C1 segment of cervical spinal cord (tissue), 14 donors: ENCODE data around the gene LRFN2.

ENCODE experiments used
- DNase-seq, 14 donors: peaks; one replicate each; lab custom pipeline; 2025; lab: John Stamatoyannopoulos, UW

LRFN2 gene

GRCh38 chr6:40543776-40544175 lies 43.4 kb downstream of the LRFN2 start:
- no peak for DNase-seq

GRCh38 chr6:40543146-40543545 lies 44.0 kb downstream of the LRFN2 start:
- DNase-seq: no peak

GRCh38 chr6:40542175-40542764 lies 44.9 kb downstream of the LRFN2 start:
- DNase-seq: no peak

- no peak for DNase-seq
Observed at GRCh38 chr6:40541556-40542174, 45.5 kb downstream of the LRFN2 start.

- no peak for DNase-seq
Observed at GRCh38 chr6:40540790-40541189, 46.4 kb downstream of the LRFN2 start.

GRCh38 chr6:40539853-40540252 lies 47.3 kb downstream of the LRFN2 start:
- DNase-seq: no peak

GRCh38 chr6:40538556-40538955 lies 48.6 kb downstream of the LRFN2 start:
- DNase-seq: no peak

- DNase-seq: no peak
Observed at GRCh38 chr6:40537446-40537845, 49.7 kb downstream of the LRFN2 start.

- DNase-seq: no peak
Observed at GRCh38 chr6:40536442-40536841, 50.7 kb downstream of the LRFN2 start.

- DNase-seq: no peak
Observed at GRCh38 chr6:40535819-40536380, 51.3 kb downstream of the LRFN2 start.

- no peak for DNase-seq
Observed at GRCh38 chr6:40535110-40535818, 51.9 kb downstream of the LRFN2 start.

- DNase-seq: no peak
Observed at GRCh38 chr6:40532349-40533000, 54.7 kb downstream of the LRFN2 start.

GRCh38 chr6:40529919-40530318 lies 57.2 kb downstream of the LRFN2 start:
- DNase-seq: no peak

- no peak for DNase-seq
Observed at GRCh38 chr6:40529040-40529439, 58.1 kb downstream of the LRFN2 start.

- DNase-seq: no peak
Observed at GRCh38 chr6:40528051-40528450, 59.1 kb downstream of the LRFN2 start.

GRCh38 chr6:40526036-40526435 lies 61.1 kb downstream of the LRFN2 start:
- no peak for DNase-seq

- no peak for DNase-seq
Observed at GRCh38 chr6:40524797-40525585, 62.2 kb downstream of the LRFN2 start.

- no peak for DNase-seq
Observed at GRCh38 chr6:40523505-40524172, 63.5 kb downstream of the LRFN2 start.

- no peak for DNase-seq
Observed at GRCh38 chr6:40521496-40521895, 65.7 kb downstream of the LRFN2 start.

GRCh38 chr6:40520678-40521077 lies 66.5 kb downstream of the LRFN2 start:
- no peak for DNase-seq

GRCh38 chr6:40520084-40520483 lies 67.1 kb downstream of the LRFN2 start:
- DNase-seq: no peak
